Loucy (cell line): ENCODE results near the gene SLX9.

Source experiments
- EZH2phosphoT487 ChIP-seq: fragments of 200-600 bp; IDR thresholded peaks from 2 replicates; pipeline ENCODE4 v1.6.1; 2018; ENCODE audit warnings: antibody characterized with exemption, mild to moderate bottlenecking, moderate library complexity, borderline replicate concordance
- TF ChIP-seq, protein P1 (sequence below): fragments of 200-600 bp; sonication (generic); conservative IDR thresholded peaks from 2 replicates; pipeline ENCODE4 v1.5.1; 2014; ENCODE audit warnings: mild to moderate bottlenecking, antibody characterized with exemption, low read length

DNA sequence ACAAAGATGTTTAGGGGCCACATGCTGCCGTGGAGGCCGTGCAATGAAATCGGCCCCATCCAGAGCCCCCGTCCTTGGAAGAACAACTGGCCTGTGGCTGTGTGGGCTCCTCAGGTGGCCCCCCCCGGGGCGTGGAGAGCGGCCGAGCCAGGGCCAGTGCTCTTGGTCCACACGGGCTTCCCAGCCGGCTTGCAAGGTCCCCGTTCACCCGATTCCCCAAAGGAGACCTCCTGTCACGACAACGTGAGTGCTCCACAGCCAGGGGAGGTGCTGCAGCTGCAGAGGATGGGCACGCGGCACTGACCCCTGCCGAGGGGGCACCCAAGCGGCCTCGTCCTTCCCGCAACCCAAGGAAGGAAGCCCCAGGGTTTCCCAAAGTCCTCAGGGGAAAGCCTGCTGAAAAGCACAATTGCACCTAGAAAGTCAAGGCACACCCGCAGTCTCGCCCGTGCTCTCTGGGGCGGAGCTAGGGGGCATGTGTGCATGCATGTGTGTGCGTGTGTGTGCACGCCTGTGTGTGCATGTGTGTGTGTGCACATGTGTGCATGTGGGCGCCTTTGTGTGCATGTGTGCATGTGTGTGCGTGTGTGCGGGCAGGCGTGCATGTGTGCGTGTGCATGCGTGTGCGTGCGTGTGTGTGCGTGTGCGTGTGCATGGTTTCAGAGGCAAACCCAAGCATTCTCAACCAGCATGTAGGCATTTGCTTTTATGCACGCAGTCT is 48.2 kb downstream of the SLX9 start:
- TF ChIP-seq, protein P1, sequence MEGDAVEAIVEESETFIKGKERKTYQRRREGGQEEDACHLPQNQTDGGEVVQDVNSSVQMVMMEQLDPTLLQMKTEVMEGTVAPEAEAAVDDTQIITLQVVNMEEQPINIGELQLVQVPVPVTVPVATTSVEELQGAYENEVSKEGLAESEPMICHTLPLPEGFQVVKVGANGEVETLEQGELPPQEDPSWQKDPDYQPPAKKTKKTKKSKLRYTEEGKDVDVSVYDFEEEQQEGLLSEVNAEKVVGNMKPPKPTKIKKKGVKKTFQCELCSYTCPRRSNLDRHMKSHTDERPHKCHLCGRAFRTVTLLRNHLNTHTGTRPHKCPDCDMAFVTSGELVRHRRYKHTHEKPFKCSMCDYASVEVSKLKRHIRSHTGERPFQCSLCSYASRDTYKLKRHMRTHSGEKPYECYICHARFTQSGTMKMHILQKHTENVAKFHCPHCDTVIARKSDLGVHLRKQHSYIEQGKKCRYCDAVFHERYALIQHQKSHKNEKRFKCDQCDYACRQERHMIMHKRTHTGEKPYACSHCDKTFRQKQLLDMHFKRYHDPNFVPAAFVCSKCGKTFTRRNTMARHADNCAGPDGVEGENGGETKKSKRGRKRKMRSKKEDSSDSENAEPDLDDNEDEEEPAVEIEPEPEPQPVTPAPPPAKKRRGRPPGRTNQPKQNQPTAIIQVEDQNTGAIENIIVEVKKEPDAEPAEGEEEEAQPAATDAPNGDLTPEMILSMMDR = no peak
- TF ChIP-seq EZH2phosphoT487 = no peak
